ENCODE data around the gene RABAC1.

DNA sequence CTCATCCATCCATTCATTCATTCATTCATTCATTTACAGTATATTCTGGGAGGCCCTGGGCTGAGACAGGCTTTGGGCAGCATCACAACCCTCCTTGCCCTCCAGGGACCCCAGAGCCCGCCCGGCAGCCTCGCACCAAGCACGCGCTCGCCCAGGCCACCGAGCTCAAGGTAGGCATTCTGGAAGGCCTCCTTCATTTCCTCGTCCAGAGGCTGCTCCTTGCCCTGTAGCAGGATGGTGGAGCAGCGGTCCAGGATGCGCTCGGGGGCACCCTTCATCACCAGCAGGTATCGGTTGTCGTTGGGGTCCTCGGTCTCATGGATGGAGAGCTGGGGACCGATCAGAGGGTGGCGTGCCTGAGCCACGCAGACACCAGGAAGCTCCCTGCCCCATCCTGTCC lies 19.3 kb upstream of the RABAC1 start:
- TF ChIP-seq, protein P1, sequence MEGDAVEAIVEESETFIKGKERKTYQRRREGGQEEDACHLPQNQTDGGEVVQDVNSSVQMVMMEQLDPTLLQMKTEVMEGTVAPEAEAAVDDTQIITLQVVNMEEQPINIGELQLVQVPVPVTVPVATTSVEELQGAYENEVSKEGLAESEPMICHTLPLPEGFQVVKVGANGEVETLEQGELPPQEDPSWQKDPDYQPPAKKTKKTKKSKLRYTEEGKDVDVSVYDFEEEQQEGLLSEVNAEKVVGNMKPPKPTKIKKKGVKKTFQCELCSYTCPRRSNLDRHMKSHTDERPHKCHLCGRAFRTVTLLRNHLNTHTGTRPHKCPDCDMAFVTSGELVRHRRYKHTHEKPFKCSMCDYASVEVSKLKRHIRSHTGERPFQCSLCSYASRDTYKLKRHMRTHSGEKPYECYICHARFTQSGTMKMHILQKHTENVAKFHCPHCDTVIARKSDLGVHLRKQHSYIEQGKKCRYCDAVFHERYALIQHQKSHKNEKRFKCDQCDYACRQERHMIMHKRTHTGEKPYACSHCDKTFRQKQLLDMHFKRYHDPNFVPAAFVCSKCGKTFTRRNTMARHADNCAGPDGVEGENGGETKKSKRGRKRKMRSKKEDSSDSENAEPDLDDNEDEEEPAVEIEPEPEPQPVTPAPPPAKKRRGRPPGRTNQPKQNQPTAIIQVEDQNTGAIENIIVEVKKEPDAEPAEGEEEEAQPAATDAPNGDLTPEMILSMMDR (IDR thresholded peaks at IDR 0.05) = no peak
- no peak for TF ChIP-seq POLR2A (IDR thresholded peaks at IDR 0.05)

Data from lower leg skin (tissue), 3 donors.